Upper lobe of right lung (tissue), 1 donor: ENCODE results near the gene ARL4C. TPM values are rescaled to one million over a fixed set of nuclear protein-coding genes. Genes with fewer than 3 reads are reported as not detected.

Source experiments
- ATAC-seq: fragments of 200-7000 bp; cut with Tn5 transposase; one replicate; pipeline ENCODE4 v1.9.1; 2020; ENCODE audit warnings: mild to moderate bottlenecking, moderate library complexity
- DNase-seq: peaks from one replicate; pipeline ENCODE4 v3.0.0-alpha.2; 2020
- H3K27ac ChIP-seq: fragments of 200-600 bp; one replicate; pipeline ENCODE4 v1.8.0; 2022
- H3K27me3 ChIP-seq: fragments of 200-600 bp; one replicate; pipeline ENCODE4 v1.8.0; 2022; ENCODE audit warnings: mild to moderate bottlenecking
- H3K36me3 ChIP-seq: fragments of 200-600 bp; one replicate; pipeline ENCODE4 v1.8.0; 2022
- H3K4me1 ChIP-seq: fragments of 200-600 bp; one replicate; pipeline ENCODE4 v1.8.0; 2022
- H3K4me3 ChIP-seq: fragments of 200-600 bp; one replicate; pipeline ENCODE4 v1.8.0; 2022; ENCODE audit warnings: mild to moderate bottlenecking
- H3K9me3 ChIP-seq: fragments of 200-600 bp; one replicate; pipeline ENCODE4 v1.8.0; 2022
- CTCF ChIP-seq: fragments of 200-600 bp; IDR thresholded peaks from one replicate; pipeline ENCODE4 v1.8.0; 2022; ENCODE audit warnings: antibody characterized with exemption
- intact Hi-C: fragments of 100-400 bp; cut with DNase I; formaldehyde crosslinking; loops from one replicate; pipeline ENCODE4 v1.11.0; 2022
- total RNA-seq: library from RNA; stranded (reverse); fragmentation: NEBNext Ultra II Directional; extraction: Animal tissue kit (Norgen Biotek cat#: 25700); gene quantifications from one replicate; pipeline ENCODE4 v1.2.1, GENCODE V29; 2021
- donor health status: DM: no; HTN: yes; CAD: no; lungs with severe emphysema.

Gene ARL4C
- total RNA-seq, 1 donor from 2014 or later, result 21.2 TPM

DNA sequence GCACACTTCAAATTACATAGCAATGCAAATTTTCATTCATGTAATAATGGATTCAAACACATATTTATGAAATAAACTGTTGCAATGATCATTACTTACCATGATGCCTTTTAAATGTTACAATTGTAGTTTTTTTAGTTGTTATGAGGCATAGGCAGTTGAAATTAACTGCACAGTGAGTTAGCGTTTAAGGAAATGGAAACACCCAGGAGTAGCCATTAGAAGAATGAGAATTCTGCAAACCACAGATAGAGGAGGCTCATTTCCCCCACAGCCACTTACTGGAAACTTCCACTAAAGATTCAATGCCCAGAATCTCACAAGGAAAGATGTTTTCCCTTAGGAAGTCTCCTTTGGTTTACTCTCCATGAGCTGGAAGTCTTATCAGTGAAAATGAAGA lies 8.4 kb downstream of the ARL4C start:
- intact Hi-C loops, result no loop called here
- Histone ChIP-seq H3K36me3 (no peaks in the 10 kb centered on the region), H3K9me3 (no peaks in the 10 kb centered on the region), H3K27ac (no peak overlapping the region), H3K4me1 (peaks cover 3% of the 10 kb centered on the region), H3K4me3 (no peak overlapping the region), H3K27me3 (no peaks in the 10 kb centered on the region)
- no peak for TF ChIP-seq CTCF
- ATAC-seq, result no peak
- no peak for DNase-seq

DNA sequence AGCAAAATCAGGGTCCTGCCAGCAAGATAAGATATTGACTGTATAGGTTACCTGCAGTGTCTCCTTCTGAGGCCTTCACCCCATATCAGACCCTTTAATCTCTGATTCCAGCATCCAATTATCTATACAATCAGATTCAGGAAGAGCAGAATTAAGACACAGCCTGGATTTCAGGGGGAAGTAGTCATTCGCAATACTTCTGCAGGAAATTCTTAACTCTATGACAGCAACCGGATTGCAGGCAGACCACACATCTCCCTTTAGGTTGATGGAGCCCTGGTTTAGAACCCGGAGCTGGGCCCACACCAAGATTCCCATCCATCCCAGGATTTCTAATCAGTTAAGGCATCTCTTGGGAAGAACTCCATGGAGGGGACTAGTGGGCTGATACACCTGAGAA lies 9.5 kb downstream of the ARL4C start:
- H3K9me3 ChIP-seq, result no peaks in the 10 kb centered on the region
- DNase-seq (no peak), ATAC-seq (no peak)
- intact Hi-C loops, result no loop called here
- H3K36me3 ChIP-seq, result no peaks in the 10 kb centered on the region
- H3K4me1 ChIP-seq, result no peaks in the 10 kb centered on the region
- no peak overlapping the region for H3K27ac ChIP-seq
- H3K27me3 ChIP-seq, result no peaks in the 10 kb centered on the region
- TF ChIP-seq CTCF, result no peak
- no peak overlapping the region for H3K4me3 ChIP-seq

DNA sequence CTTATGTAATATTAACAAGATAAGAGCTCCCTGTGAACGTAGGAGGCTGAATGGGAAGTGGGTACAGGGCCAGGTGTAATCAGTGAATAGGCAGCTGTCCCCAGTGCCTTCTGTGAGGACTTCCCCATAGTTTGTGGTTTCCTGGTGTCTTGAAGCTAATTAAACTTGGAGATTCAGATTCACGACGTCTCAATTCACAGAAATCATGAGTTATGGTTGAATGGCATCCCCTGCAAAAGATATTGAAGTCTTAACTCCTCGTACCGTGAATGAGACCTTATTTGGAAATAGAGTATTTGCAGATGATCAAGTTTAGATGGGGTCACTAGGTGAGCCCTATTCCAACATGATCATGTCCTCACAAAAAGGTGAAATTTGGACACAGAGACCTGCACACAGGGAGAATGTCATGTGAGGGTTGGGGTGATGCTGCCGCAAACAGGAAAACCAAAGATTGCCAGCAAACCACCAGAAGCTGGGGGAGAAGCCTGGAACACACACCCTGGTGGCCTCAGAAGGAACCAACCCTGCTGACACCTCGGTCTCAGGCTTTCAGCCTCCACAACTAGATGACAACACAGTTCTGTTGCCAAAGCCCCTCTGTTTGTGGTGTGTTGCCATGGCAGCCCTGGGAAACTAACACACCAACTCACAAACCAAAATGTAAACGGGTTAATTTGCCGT lies 13.2 kb downstream of the ARL4C start:
- no peak for DNase-seq
- no peaks in the 10 kb centered on the region for H3K4me1 ChIP-seq
- no peaks in the 10 kb centered on the region for H3K36me3 ChIP-seq
- no peaks in the 10 kb centered on the region for H3K9me3 ChIP-seq
- H3K27me3 ChIP-seq, result no peaks in the 10 kb centered on the region
- intact Hi-C loops, result no loop called here
- H3K4me3 ChIP-seq, result no peak overlapping the region
- peak; percentile 85 for ATAC-seq
- no peak overlapping the region for H3K27ac ChIP-seq
- peak; percentile 38 for TF ChIP-seq CTCF

DNA sequence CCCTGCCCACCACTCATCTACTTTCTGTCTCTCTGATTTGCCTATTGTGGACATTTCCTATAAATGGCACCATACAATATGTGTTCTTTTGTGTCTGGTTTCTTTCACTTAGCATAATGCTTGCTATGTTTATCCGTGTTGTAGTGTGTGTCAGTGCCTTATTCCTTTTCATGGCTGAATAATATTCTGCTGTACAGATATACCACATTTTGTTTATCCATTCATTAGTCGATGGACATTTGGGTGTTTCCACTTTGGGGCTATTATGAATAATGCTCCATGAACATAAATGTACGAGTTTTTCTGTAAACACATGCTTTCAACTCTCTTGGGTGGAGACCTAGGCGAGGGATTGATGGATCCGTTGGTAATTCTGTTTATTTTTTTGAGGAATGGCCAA lies 15.6 kb downstream of the ARL4C start:
- H3K27me3 ChIP-seq, result no peaks in the 10 kb centered on the region
- no peak for TF ChIP-seq CTCF
- H3K27ac ChIP-seq, result no peak overlapping the region
- no peaks in the 10 kb centered on the region for H3K36me3 ChIP-seq
- no peaks in the 10 kb centered on the region for H3K4me1 ChIP-seq
- no peak overlapping the region for H3K4me3 ChIP-seq
- H3K9me3 ChIP-seq, result no peaks in the 10 kb centered on the region
- no peak for DNase-seq
- no peak for ATAC-seq
- intact Hi-C loops, result no loop called here

GRCh38 chr2:234480337-234480736 lies 16.5 kb downstream of the ARL4C start:
- intact Hi-C loops, result no loop called here
- Histone ChIP-seq H3K9me3 (no peaks in the 10 kb centered on the region), H3K4me1 (no peaks in the 10 kb centered on the region), H3K27ac (no peak overlapping the region), H3K27me3 (no peaks in the 10 kb centered on the region), H3K4me3 (no peak overlapping the region), H3K36me3 (no peaks in the 10 kb centered on the region)
- no peak for TF ChIP-seq CTCF
- no peak for DNase-seq
- ATAC-seq, result no peak

- H3K27me3 ChIP-seq, result no peaks in the 10 kb centered on the region
- TF ChIP-seq CTCF, result no peak
- no peak overlapping the region for H3K4me3 ChIP-seq
- DNase-seq (no peak), ATAC-seq (no peak)
- no peaks in the 10 kb centered on the region for H3K4me1 ChIP-seq
- intact Hi-C loops, result no loop called here
- H3K36me3 ChIP-seq, result no peaks in the 10 kb centered on the region
- no peaks in the 10 kb centered on the region for H3K9me3 ChIP-seq
- H3K27ac ChIP-seq, result no peak overlapping the region
Observed at GRCh38 chr2:234479465-234479864, 17.4 kb downstream of the ARL4C start.
